Measurements from ENCODE around the gene BTBD16.
A peak's percentile ranks its signal among the peaks of the same experiment; 100 is the strongest.

Gene BTBD16

DNA sequence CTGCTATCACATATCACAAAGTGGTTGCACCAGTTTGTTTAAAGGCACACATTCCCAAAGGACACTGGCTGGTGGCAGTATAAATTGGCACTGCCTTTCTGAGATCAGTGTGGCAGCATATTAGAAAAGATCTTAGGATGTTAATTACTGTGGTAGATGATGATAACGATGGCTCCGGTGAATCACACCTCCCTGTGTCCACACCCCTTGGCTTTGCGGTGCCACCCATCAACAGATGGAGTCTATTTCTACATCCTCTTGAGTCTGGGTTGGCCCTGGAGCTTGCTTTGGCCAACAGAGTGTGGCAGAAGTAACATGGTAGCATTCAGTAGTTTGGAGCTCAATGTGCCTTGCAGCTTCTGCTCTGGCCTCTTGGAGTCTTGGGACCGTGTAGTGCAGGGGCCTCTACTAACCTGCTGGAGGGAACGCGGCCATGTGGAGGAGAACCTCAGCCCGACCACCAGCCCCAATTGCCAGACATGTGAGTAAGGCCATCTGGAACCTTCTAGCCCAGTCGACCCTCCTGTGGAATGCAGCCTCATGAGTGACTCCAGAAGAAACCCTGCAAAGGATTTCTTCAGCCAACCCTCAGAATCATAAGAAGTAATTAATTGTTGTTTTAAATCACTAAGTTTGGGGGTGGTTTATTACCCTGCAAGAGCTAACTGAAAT lies 76.2 kb downstream of the BTBD16 start:
- no peak for DNase-seq

DNA sequence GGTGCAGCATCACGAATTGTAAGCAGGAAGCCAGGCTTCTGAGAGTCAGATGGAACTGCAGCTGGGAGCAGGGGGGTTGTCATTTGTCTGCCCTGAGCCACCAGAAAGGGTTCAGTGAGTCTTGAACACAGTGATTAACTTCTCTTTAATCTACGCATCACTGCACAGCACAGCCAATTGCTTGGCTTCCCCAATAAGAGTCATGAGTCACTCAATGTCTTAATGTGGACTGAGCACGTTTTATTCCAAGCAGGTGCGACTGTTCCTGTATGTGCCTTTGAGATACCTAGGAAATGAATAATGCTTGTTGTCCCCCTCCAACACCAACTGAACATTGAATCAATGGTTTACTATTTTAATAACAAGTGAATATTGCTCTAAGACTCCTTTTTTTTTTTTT lies 77.4 kb downstream of the BTBD16 start:
- no peak for DNase-seq

DNA sequence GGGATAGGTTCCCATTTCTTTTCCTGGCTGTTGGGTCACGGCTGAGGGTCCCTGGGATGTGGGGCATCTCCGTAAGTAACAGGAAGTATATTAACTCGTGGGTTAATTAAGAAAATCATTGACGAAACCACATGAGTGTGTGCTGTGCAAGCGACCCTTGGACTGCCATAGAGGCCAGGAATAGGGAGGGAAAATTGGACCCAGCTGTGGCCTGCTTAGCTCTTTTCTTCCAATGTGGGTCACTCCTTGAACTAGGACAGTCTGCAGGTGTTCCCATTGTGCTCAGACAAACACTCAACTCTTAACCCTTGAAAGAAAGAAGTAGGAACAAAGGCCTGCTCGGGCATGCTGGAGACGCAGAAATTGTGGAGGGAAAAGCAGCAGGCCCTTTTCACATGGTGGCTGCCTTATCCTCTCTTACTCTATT lies 77.9 kb downstream of the BTBD16 start:
- no peak for DNase-seq

DNA sequence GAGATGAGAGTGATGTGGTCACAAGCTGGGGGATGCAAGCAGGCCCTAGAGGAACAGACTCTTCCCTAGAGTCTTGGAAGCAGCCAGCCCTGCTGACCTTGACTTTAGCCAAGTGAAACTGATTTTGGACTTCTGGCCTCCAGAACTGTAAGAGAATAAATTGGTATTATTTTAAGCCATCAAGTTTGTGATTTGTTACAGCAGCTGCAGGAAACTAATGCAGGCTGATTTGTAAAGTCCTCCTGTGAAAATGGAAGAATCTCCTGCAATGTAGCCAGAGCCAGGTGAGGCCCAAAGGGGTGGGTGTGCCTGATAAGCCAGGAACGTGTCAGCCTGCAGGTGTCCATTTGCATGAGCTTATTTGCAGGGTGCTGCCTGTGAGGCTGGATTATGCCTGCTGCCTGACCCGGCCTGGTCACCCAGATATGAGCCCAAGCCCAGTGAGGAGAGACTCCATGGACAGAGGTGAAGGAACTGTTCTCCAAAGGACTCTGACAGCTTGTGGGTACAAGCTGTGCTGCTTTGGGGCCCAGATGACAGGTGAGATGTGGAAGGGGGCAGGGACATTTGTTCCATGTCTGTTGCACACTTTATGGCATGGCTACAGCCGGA lies 78.8 kb downstream of the BTBD16 start:
- peak; percentile 34 for DNase-seq

DNA sequence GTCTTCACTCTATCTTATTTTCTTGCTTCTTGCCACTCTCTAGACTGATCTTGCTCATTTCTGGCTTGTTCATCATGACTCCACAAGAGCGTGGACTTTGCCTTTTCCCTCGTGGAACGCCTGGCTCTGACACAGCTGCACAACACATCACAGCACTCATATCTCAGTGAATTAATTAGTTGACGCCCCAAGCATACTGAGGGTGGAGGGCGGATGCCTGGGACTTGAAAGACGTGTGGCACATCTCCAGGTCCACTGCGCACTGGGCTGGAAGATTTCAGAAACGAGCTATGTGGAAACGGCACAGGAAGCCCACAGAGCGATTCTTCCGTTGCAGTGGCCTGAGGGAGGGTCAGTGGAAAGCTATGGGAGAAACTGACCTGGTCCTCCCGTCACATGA lies 79.8 kb downstream of the BTBD16 start:
- DNase-seq, result no peak

DNA sequence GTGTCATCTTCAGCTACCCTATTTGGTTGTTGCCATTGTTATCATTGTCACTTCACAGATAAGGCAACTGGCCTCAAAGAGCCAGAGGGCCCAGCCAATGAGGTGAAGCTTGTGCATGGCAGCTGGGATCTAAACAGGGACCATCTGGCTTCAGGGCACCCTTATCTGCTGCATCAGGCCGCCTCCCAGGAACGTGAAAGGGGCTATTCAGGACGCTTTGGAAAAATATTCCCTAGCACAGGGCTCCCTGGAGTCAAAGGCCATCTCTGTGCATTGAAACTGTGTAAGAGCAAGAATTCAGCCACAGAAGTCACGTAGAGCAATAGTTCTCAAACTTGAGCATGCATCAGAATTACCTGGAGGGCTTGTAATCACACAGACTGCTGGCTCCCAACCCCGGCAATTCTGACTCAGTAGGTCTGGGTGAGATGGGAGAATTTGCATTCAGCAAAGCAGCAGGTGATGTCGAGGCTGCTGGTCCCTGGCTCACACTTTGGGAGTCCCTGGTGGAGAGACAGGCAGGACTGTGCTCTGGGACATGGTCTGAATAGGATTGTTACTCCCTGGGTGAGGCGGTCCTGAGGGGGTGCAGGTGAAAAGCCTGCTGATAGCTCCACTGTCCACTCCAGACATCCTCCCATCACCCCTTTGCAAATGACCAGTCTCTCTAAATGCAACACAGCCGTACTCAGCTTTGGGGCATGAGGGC lies 81.9 kb downstream of the BTBD16 start:
- DNase-seq, result peak; percentile 17

DNA sequence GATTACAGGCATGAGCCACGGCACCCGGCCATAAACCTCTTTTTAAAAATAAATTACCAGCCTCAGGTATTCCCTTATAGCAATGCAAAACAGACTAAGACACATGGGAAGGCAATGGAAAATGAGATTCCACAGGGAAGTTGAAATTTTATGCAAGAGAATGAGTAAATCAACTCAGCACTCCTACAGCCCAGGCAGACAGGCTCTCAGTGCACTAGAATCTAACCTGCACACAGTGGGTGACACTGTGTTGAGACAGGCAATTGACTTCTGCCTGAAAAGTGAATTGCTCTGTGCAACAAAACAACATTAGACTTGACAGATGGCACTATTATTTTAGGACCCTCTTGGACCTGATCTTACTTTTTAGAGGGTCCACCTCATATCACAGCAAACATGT lies 83.3 kb downstream of the BTBD16 start:
- no peak for DNase-seq

DNA sequence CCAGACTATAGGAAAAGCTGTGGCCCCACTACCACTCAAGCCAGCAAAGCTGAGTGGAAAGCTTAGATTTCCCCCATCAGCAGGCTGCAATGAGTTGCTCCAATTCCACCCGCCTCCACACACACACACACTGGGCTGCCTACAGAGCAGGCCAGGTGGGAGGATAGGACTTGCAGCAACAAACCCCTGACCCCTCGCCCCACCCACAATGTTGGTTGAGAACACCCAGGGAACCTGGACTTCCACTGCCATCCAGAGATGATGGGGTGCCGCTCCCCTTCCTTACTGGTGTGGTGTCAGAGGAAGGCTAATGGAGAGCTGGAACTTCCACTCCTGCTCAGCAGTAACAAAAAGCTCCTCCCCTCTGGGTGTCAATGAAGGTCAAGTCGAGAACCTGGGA lies 86.6 kb downstream of the BTBD16 start:
- DNase-seq, result no peak

DNA sequence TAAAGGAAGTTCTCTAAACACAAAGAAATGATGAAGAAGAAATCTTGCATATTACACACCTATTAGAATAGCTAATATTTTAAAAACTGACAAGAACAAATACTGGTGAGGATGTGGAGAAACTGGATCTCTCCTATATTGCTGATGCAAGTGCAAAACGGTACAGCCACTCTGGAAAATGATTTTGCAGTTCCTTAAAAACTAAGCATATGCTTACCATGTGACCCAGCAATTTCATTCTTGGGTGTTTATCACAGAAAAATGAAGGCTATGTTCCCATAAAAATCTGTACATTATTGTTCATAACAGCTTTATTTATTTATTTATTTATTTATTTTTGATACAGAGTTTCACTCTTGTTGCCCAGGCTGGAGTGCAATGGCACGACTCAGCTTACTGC lies 88.5 kb downstream of the BTBD16 start:
- DNase-seq, result no peak

DNA sequence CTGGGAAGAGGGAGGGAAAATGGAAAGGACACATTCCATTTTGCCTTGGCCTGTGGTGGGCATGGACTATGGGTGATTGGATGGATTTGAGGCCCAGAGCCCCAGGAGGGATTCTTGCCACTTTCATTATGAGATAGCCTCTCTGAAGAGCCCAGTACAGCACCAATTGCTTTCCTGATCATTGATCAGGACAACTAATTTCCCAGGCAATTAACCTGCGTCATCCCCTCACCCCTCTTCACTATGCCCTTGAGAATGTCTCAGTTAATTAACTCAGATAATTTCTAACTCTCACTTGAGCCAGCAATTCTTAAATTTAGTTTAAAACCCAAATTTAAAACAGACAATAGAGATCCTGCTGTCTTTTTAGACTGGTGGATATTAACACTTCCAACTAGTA lies 90.0 kb downstream of the BTBD16 start:
- DNase-seq, result no peak

DNA sequence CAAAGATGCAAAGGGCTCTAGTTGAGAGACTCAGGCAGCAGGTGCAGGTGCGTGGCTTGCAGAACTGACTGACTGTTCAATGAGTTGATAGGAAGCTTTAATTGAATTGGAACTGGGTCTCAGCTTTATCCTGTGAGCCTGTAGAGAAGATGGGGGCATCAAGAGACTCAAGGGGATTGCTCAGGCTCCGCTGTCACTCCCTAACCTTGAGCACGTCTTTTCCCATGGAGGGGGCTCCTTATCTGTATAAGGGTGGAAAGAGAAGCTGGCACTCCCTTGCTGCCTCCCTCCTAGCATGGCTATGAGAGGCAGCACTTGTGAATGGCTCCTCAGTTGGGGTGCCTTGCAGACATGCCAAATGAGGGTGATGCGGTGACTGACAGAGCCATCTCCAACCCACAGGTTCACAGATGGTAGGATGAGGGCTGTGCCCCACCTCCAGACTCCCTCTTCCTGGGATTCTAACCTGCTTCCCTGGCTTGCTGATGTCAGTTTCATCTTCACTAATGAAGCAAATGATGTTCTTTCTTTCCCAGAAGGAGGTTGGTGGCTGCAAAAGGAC lies 91.0 kb downstream of the BTBD16 start:
- no peak for DNase-seq

DNA sequence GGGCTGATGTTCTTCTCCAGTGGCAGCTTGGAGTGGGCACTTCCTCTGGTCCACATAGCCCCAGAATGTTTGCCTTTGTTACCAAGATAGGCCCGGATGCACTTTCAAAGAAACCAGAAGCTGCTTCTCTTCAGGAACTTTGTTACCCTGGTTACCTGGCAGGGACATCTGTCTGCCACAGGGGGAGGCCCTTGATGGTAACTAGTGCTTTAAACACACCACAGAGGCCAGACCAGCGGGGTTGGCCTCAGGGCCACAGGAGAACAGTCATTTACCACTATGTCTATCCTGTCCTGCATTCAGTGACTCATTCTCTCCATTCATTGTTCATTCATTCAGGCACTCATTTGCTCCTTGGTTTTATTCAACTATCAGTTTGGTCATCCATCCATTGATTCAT lies 91.5 kb downstream of the BTBD16 start:
- DNase-seq, result no peak

DNA sequence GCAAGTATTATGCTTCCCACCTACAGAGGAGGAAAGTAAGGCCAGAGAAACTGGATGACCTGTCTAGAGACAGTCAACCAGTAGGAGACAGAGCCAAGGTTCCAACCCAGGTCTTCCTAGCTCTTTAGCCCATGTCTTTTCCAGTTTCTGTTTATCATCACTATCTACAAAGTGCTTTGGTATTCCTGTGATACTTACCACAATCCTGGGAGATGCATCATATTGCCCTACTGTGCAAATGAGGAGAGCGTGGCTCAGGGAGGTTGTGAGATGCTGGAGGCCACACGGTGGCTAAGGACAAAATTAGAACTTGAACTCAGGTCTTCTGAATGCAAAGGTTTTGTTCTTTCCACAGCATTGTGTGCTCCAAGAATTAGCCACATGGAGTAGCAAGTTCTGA lies 92.2 kb downstream of the BTBD16 start:
- DNase-seq, result no peak

DNA sequence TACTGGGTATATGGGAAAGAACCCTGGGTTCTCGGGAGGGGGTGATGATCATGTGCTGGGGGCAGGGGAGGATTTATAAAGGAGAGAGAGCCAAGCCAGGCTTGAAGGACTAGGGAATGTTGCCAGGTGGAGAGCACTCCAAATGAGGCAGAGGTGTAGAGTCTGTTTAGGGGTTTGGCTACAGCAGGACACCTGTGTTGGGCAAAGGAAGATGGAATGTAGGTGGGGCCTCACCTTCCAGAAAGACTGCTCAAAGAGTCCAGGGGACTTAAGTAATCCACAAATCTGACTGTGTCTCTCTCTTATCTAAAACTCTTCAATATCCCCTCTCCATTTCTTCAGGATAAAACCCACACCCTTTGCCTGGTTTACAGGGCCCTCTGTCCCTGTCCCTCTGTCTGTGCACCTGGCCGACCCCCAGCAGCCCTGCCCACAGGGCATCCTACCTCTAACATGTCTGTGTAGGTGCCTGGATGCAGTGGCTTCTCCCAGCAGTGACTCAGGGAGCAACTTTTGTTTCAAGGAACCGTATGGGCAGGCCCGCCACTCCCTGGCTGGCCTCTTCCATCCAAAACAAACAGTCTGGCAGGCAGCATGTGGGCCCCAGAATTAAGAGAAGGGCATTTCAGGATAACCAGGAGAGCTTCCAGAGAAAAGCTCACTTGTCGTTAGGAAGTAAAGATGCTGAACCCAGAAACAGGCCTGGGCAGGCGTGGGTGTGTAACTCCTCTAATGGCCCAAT lies 92.8 kb downstream of the BTBD16 start:
- no peak for DNase-seq

DNA sequence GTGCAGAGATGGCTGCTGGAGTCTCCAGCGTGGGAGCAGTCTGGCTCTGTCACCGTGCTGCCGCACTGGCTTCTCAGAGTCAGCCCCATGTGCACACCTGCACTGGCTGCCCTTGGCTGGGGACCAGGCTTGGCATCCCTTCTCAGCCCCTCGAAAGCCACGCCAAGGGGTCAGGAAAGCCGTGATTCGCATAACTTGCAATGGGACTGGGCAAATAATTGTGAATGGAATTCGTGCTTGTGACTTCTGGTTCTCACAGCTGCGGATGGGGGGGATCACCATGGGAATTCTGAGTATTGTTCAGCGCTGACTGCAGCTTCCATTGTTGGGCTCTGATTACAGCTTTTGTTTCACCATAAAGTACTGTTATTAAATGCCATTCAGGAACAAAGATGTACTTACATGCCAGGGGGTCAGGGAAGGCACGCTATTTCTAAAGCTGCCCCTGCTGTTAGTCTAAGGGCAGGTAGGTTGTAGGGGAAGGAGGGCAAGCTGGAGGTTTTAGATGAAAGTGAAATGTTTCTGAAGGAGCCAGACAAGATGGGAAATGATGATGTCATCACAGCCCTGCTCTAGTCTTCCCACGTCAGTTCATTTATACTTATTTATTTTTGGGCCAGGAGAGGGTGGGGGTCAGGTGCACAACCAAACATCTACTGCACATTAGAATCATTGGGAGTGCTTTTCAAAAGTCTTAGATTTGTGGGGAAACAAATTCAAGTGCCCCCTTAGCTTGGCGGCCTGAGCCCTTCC lies 97.6 kb downstream of the BTBD16 start:
- no peak for DNase-seq

DNA sequence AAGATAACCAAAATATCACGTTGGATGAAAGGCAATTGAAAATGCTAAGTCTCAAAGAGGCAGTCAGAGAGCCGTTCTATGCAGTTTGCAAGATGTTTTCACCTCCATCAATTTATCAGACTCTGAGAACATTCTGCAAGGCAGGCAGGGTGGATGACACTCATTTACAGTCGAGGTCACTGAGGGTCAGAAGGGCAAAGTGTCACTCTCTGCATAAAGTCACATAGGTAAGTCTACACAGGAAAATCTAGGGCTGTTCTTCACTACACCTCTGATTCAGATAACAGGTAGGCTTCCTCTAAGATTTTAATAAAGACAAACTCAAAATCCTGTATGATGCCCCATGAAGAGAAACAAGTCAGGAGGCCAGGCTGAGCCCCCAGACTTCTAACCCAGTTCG lies 102.0 kb downstream of the BTBD16 start:
- no peak for DNase-seq

DNA sequence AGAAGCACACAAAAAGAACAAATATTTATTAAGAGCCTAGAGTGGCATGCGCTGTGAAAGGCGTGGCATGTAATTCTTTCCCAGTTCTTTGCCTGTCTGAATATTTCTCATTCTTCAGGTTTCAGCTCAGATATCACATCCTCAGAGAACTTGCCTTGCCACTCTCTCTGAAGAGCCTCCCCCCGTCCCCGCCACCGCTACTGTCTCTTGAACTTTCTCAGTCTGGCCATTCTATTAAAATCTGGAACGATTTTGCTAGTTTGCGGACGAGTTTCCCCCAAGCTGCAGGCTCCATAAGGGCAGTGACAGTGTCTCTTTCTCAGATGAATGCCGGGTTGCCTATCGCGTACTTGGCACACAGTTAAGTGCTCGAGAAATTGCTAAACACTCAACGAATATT lies 102.6 kb downstream of the BTBD16 start:
- no peak for DNase-seq

DNA sequence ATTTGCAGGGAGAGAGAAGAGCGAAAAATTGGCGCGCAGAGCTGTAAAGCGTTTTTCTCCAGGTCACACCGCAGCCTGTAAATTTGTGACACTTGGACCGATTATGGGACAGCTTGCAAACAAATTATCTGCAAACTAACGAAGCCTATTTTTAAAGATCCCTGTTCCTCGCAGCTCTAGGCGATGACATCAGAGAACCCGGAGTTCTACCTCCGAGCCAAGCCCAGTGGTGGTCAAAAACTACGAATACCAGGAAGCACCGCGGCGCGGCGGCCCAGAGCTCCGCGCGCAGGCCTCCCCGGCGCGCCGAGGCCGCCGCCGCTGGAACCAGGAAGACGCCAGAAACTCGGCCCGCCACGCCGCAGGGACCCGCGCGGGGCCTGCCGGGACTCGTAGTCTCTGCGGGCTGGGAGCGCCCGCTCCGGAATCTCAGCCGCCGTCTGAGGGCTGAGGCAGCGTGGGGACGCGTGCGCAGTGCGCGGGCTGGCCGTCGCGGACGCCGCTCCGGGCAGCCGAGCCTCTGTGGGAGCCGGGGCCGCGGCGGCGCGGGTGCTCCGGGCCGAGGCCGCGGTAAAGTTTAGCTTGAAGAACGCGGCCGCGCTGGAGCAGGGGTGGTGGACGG lies 103.3 kb downstream of the BTBD16 start, which contains the start of gene PLEKHA1:
PLEKHA1 (plus strand) TSS at position 472 of the 622 bp plus-strand sequence. CDS start 18,493 bp downstream, outside the sequence.
- peak; percentile 81 for DNase-seq

DNA sequence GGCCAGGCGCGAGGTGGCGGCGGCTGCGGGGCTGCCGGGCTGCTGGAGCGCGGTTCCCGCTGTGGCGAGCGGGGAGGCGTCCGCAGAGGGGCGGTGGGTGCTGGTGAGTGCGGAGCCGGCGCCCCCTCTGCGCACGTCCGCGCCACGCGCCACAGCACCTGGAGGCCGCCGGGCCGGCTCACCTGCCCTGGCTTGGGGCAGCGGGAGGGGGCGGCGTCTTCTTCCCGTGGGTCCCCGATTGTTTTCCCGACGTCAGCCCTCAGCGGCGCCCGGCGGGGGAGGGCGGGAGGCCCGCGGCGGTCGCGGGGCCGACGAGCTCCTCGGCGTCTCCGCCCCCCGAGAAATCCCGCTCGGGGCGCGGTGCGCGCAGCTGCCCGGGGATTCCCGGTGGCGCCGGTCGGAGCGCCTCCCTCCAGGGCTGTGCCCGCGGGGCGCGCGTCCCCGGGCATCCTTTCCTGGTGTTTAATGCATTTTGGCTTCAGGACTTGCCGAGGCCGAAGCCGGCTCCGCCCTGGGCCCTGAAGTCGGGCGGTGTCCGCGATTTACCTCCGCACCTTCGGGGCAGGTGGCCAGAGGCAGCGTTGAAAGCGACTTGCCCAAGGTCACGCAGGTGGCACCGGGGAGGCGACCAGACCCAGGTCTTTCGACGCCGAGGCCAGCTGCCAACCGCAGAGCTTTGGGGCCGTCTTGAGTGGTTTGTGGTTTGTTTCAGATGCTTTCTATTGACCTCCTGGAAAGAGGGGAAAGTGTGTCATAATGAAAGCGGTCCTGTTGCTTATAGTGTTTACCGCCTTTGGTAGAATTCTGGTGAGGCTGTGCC lies 104.0 kb downstream of the BTBD16 start:
- DNase-seq, result peak; percentile 23

DNA sequence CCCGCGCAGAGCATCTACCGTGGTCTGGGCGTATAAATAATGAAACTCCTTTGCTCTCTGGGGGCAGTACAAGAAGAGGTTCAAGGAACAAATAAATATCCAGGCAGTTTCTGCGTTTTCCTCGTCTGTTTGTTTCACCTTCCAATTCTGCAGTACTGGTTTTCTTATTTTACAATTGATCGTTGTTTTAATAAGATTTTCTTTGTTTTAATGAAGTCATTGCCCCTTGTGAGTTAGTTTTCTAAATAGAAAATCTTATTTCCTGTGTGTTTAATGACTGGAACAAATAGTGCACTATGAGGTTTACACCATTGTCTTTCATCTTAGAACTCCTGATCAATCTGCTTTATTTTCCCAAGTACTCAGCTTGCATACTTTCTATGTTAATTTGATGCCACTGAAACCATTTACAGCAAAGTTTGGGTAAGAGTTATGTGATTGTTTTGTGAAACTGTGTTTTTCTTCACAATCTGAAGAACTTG lies 104.6 kb downstream of the BTBD16 start:
- DNase-seq, result no peak

All from NCI-H526 treated with DMSO at 0.1 percent for 48 hours (cell line).